Trophoblast cell (in vitro differentiated cells and primary cell): ENCODE measurements around the gene PTH2.
A peak's percentile ranks its signal among the peaks of the same experiment; 100 is the strongest.

Experiments used
- DNase-seq, 2 donors: peaks; one replicate each; pipeline ENCODE4 v3.0.0-alpha.2; 2016
- H2AFZ ChIP-seq: 2 replicates; pipeline ENCODE4 v1.6.1; 2013; ENCODE audit warnings: low read length, moderate library complexity, mild to moderate bottlenecking; ENCODE audit not compliant: insufficient read depth, poor library complexity
- H2AK5ac ChIP-seq: 2 replicates; pipeline ENCODE4 v1.6.1; 2013; ENCODE audit warnings: mild to moderate bottlenecking, low read length
- H2BK120ac ChIP-seq: 2 replicates; pipeline ENCODE4 v1.6.1; 2013; ENCODE audit warnings: low read length, mild to moderate bottlenecking, moderate library complexity; ENCODE audit not compliant: insufficient read depth, poor library complexity
- H2BK12ac ChIP-seq: 2 replicates; pipeline ENCODE4 v1.6.1; 2013; ENCODE audit warnings: mild to moderate bottlenecking, low read length, moderate library complexity
- H2BK5ac ChIP-seq: 2 replicates; pipeline ENCODE4 v1.6.1; 2013; ENCODE audit warnings: low read length, low read depth, moderate library complexity, mild to moderate bottlenecking; ENCODE audit not compliant: poor library complexity
- H3K14ac ChIP-seq: 2 replicates; pipeline ENCODE4 v1.6.1; 2013; ENCODE audit warnings: mild to moderate bottlenecking, low read length
- H3K18ac ChIP-seq: 2 replicates; pipeline ENCODE4 v1.6.1; 2013; ENCODE audit warnings: mild to moderate bottlenecking, low read length
- H3K23ac ChIP-seq: 2 replicates; pipeline ENCODE4 v1.6.1; 2013; ENCODE audit warnings: low read length
- H3K27ac ChIP-seq: 2 replicates; pipeline ENCODE4 v1.5.1; 2013; ENCODE audit warnings: low read depth, mild to moderate bottlenecking, inconsistent platforms, low read length, moderate library complexity
- H3K27me3 ChIP-seq: 2 replicates; pipeline ENCODE4 v1.6.1; 2013; ENCODE audit warnings: inconsistent platforms, mild to moderate bottlenecking, low read length, moderate library complexity; ENCODE audit not compliant: insufficient read depth
- H3K36me3 ChIP-seq, 2 experiments: 1 replicate in 1 of 2; 2 replicates in 1 of 2; pipeline ENCODE4 v1.6.1; 2013; ENCODE audit warnings: low read length in 2 of 2, mild to moderate bottlenecking in 2 of 2, moderate library complexity in 1 of 2; ENCODE audit not compliant: insufficient read depth in 2 of 2, control insufficient read depth in 1 of 2
- H3K4ac ChIP-seq: 2 replicates; pipeline ENCODE4 v1.6.1; 2013; ENCODE audit warnings: low read depth, mild to moderate bottlenecking, low read length, moderate library complexity
- H3K4me1 ChIP-seq, 2 experiments: 1 replicate in 1 of 2; 2 replicates in 1 of 2; pipeline ENCODE4 v1.6.1; 2013; ENCODE audit warnings: low read length in 2 of 2, mild to moderate bottlenecking in 2 of 2, moderate library complexity in 1 of 2; ENCODE audit not compliant: insufficient read depth in 2 of 2, control insufficient read depth in 1 of 2
- H3K4me2 ChIP-seq: 2 replicates; pipeline ENCODE4 v1.6.1; 2013; ENCODE audit warnings: inconsistent platforms, mild to moderate bottlenecking, low read length, moderate library complexity
- H3K4me3 ChIP-seq: 2 replicates; pipeline ENCODE4 v1.5.1; 2013; ENCODE audit warnings: mild to moderate bottlenecking, low read depth, low read length, inconsistent platforms
- H3K79me1 ChIP-seq: one replicate; pipeline ENCODE4 v1.6.1; 2013; ENCODE audit warnings: low read length
- H3K79me2 ChIP-seq: 2 replicates; pipeline ENCODE4 v1.6.1; 2013; ENCODE audit warnings: low read length, mild to moderate bottlenecking; ENCODE audit not compliant: control insufficient read depth, insufficient read depth, poor library complexity
- H3K9ac ChIP-seq: 2 replicates; pipeline ENCODE4 v1.6.1; 2013; ENCODE audit warnings: mild to moderate bottlenecking, low read length
- H3K9me3 ChIP-seq: 2 replicates; pipeline ENCODE4 v1.6.1; 2013; ENCODE audit warnings: low read depth, mild to moderate bottlenecking, control low read depth, inconsistent platforms, low read length; ENCODE audit not compliant: insufficient read depth
- H4K12ac ChIP-seq: 2 replicates; pipeline ENCODE4 v1.6.1; 2013; ENCODE audit warnings: low read depth, mild to moderate bottlenecking, low read length, moderate library complexity
- H4K8ac ChIP-seq: 2 replicates; pipeline ENCODE4 v1.6.1; 2013; ENCODE audit warnings: low read depth, mild to moderate bottlenecking, low read length, moderate library complexity
- H4K91ac ChIP-seq: one replicate; pipeline ENCODE4 v1.6.1; 2013; ENCODE audit warnings: low read depth, mild to moderate bottlenecking, low read length, moderate library complexity
- WGBS: extraction: QIAGEN DNeasy Blood & Tissue Kit; methylation state at CpG from one replicate; pipeline ENCODE4 v1.1.7; 2013; ENCODE audit warnings: missing lambda C conversion rate; ENCODE audit not compliant: insufficient read length, insufficient coverage; ENCODE audit errors: extremely low coverage; 5-methylcytosine and 5-hydroxymethylcytosine counted together

Gene PTH2

GRCh38 chr19:49453013-49453756 lies 29.9 kb upstream of the PTH2 start, which contains the start of gene ALDH16A1:
Gene ALDH16A1, plus strand, starts transcription at chr19:49453225. Its CDS starts 107 bp downstream, at chr19:49453332.
- peak within 1 kb of the TSS; percentile 95 for H4K8ac ChIP-seq
- H2AFZ ChIP-seq = peak within 1 kb of the TSS; percentile 84
- peaks cover 11% of the 10 kb centered on the region for H3K79me1 ChIP-seq
- H3K4me1 ChIP-seq = peaks cover 0 to 3% of the 10 kb centered on the region in 2 experiments
- peak within 1 kb of the TSS; percentile 73 for H3K9ac ChIP-seq
- no peak within 1 kb of the TSS for H3K23ac ChIP-seq
- no CpG with 5 or more reads among the region's 66 CpGs for WGBS
- peak within 1 kb of the TSS; percentile 78 for H2AK5ac ChIP-seq
- peak within 1 kb of the TSS; percentile 92 for H4K12ac ChIP-seq
- no peaks in the 10 kb centered on the region for H3K9me3 ChIP-seq
- peaks cover 9% of the 10 kb centered on the region for H3K79me2 ChIP-seq
- DNase-seq = peak; percentile 99
- H2BK12ac ChIP-seq = no peak within 1 kb of the TSS
- H3K18ac ChIP-seq = peak within 1 kb of the TSS; percentile 82
- peak within 1 kb of the TSS; percentile 95 for H3K14ac ChIP-seq
- peak within 1 kb of the TSS; percentile 97 for H4K91ac ChIP-seq
- H2BK5ac ChIP-seq = peak within 1 kb of the TSS; percentile 81
- peak within 1 kb of the TSS; percentile 97 for H3K27ac ChIP-seq
- peak within 1 kb of the TSS; percentile 85 for H3K4me3 ChIP-seq
- no peaks in the 10 kb centered on the region for H3K27me3 ChIP-seq
- peak within 1 kb of the TSS; percentile 90 for H3K4ac ChIP-seq
- peaks cover 9 to 15% of the 10 kb centered on the region in 2 experiments for H3K36me3 ChIP-seq
- H3K4me2 ChIP-seq = peak within 1 kb of the TSS; percentile 60
- peak within 1 kb of the TSS; percentile 73 for H2BK120ac ChIP-seq

- peak within 1 kb of the TSS; percentile 94 for H4K8ac ChIP-seq
- peak within 1 kb of the TSS; percentile 82 for H4K91ac ChIP-seq
- peak within 1 kb of the TSS; percentile 97 for H3K4me2 ChIP-seq
These were observed 28.4 kb upstream of the PTH2 start, which contains the start of gene PIH1D1 for GRCh38 chr19:49451430-49452181. Gene PIH1D1, minus strand, starts transcription at chr19:49451814. Its CDS starts 240 bp downstream, at chr19:49451574.

GRCh38 chr19:49450405-49450804 lies 27.2 kb upstream of the PTH2 start:
- Histone ChIP-seq H3K9ac (no peak overlapping the region), H3K4me3 (no peak overlapping the region), H3K4me1 (peaks cover 0 to 3% of the 10 kb centered on the region in 2 experiments), H2BK12ac (no peak overlapping the region), H3K4me2 (peak overlapping the region; percentile 38), H3K79me1 (peaks cover 11% of the 10 kb centered on the region), H2AFZ (no peak overlapping the region), H2BK120ac (no peak overlapping the region), H3K9me3 (no peaks in the 10 kb centered on the region), H4K8ac (no peak overlapping the region), H4K12ac (peak overlapping the region; percentile 51), H2AK5ac (no peak overlapping the region), H3K36me3 (peaks cover 27 to 29% of the 10 kb centered on the region in 2 experiments), H4K91ac (no peak overlapping the region), H3K27ac (no peak overlapping the region), H2BK5ac (no peak overlapping the region), H3K14ac (no peak overlapping the region), H3K79me2 (peaks cover 9% of the 10 kb centered on the region), H3K27me3 (no peaks in the 10 kb centered on the region), H3K4ac (no peak overlapping the region), H3K23ac (no peak overlapping the region), H3K18ac (no peak overlapping the region)
- DNase-seq = no peak
- WGBS = no CpG with 5 or more reads among the region's 7 CpGs

More at GRCh38 chr19:49451430-49452181, 28.4 kb upstream of the PTH2 start, which contains the start of gene PIH1D1:
- peak within 1 kb of the TSS; percentile 85 for H3K4me3 ChIP-seq
- H3K27ac ChIP-seq = peak within 1 kb of the TSS; percentile 97
- peak within 1 kb of the TSS; percentile 94 for H2AK5ac ChIP-seq
- H3K36me3 ChIP-seq = peaks cover 24 to 27% of the 10 kb centered on the region in 2 experiments
- H3K4me1 ChIP-seq = peaks cover 0 to 3% of the 10 kb centered on the region in 2 experiments
- peak within 1 kb of the TSS; percentile 83 for H2AFZ ChIP-seq
- H3K9me3 ChIP-seq = no peaks in the 10 kb centered on the region
- H3K14ac ChIP-seq = peak within 1 kb of the TSS; percentile 85
- H4K12ac ChIP-seq = peak within 1 kb of the TSS; percentile 79
- no peak within 1 kb of the TSS for H3K23ac ChIP-seq
- peak within 1 kb of the TSS; percentile 72 for H3K18ac ChIP-seq
- H3K4ac ChIP-seq = peak within 1 kb of the TSS; percentile 96
- H3K79me2 ChIP-seq = peaks cover 9% of the 10 kb centered on the region
- H2BK12ac ChIP-seq = no peak within 1 kb of the TSS
- no CpG with 5 or more reads among the region's 42 CpGs for WGBS
- no peaks in the 10 kb centered on the region for H3K27me3 ChIP-seq
- peak within 1 kb of the TSS; percentile 75 for H2BK120ac ChIP-seq
- H3K9ac ChIP-seq = peak within 1 kb of the TSS; percentile 85
- peak within 1 kb of the TSS; percentile 23 for H2BK5ac ChIP-seq
- H3K79me1 ChIP-seq = peaks cover 11% of the 10 kb centered on the region
- peak; percentile 99 for DNase-seq

DNA sequence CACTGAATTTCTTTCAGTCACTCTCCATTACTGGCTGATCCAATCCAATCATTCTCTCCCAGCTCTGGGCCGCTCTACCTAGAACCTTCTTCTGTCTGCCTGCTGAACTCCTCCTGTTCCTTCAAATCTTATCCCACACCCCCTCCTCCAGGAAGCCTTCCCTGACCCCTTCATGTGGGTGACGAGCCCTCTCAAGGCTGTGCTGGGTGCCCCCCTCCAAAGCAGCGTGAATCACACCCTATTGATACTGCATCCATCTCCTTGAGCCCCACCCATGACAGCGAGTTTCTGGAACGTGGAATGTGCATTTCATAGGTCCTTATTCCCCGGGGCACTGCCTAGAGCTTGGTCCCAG lies 25.2 kb upstream of the PTH2 start:
- H3K4ac ChIP-seq = no peak overlapping the region
- H3K9me3 ChIP-seq = no peaks in the 10 kb centered on the region
- no peak overlapping the region for H2BK12ac ChIP-seq
- no peak overlapping the region for H3K18ac ChIP-seq
- H3K36me3 ChIP-seq = peaks cover 27 to 29% of the 10 kb centered on the region in 2 experiments
- no peak overlapping the region for H2BK5ac ChIP-seq
- H3K4me1 ChIP-seq = no peaks in the 10 kb centered on the region
- peaks cover 5% of the 10 kb centered on the region for H3K79me2 ChIP-seq
- no peak overlapping the region for H4K8ac ChIP-seq
- H4K91ac ChIP-seq = no peak overlapping the region
- whole genome bisulfite sequencing = no CpG with 5 or more reads among the region's 6 CpGs
- no peak for DNase-seq
- no peaks in the 10 kb centered on the region for H3K27me3 ChIP-seq
- no peak overlapping the region for H3K4me2 ChIP-seq
- H4K12ac ChIP-seq = no peak overlapping the region
- no peak overlapping the region for H2BK120ac ChIP-seq
- no peak overlapping the region for H3K14ac ChIP-seq
- no peak overlapping the region for H3K9ac ChIP-seq
- H3K27ac ChIP-seq = no peak overlapping the region
- H2AK5ac ChIP-seq = no peak overlapping the region
- no peak overlapping the region for H3K4me3 ChIP-seq
- peaks cover 7% of the 10 kb centered on the region for H3K79me1 ChIP-seq
- H2AFZ ChIP-seq = no peak overlapping the region
- no peak overlapping the region for H3K23ac ChIP-seq
